B cell (primary cell): ENCODE results near the gene CD151.

Experiments used
- EZH2 ChIP-seq: IDR thresholded peaks from 2 replicates; pipeline ENCODE4 v1.6.1; 2012; ENCODE audit warnings: borderline replicate concordance, low read depth, mild to moderate bottlenecking, moderate library complexity, low read length; ENCODE audit not compliant: insufficient read depth, poor library complexity, severe bottlenecking
- TF ChIP-seq, protein P1 (sequence below): fragments of 200-600 bp; IDR thresholded peaks from one replicate; pipeline ENCODE4 v1.8.0; 2022; ENCODE audit warnings: antibody characterized with exemption, mild to moderate bottlenecking

DNA sequence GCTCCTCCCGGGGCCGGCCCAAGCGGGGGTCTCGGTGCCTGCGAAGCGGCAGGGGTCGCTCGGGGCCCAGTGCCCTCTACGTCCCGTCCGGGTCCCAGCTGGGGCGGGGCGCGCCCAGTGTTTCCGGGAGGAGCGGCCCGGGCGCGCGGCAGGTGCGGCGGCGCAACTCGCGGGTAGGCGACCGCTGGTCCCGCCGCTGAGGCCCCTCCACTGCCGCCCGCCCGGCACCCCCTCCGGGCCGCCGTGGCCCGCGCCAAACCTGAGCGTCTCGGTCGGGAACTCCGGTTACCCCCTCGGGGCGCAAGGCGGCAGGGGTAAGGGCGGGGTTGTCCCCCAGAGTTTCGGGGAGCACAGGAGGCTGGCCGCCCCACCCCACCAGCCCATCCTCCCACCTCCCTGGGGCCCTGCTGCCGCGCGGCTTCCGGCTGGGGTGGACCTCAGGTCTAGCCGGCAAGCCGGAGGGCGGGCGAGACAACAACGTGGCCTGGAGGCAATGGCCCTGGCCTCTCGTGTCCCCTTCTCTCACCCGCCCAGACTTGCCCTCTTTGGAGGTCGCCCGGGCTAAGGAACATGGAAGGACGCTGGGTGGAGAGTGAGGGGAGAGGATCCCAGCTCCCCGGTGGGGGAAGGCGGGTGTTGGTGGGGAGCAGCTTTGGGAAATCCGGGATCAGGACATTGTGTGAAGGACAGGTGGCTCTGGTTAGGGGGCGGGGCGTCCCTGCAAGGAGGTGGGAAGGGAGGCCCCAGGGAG lies 5.4 kb upstream of the CD151 start:
- TF ChIP-seq, protein P1, sequence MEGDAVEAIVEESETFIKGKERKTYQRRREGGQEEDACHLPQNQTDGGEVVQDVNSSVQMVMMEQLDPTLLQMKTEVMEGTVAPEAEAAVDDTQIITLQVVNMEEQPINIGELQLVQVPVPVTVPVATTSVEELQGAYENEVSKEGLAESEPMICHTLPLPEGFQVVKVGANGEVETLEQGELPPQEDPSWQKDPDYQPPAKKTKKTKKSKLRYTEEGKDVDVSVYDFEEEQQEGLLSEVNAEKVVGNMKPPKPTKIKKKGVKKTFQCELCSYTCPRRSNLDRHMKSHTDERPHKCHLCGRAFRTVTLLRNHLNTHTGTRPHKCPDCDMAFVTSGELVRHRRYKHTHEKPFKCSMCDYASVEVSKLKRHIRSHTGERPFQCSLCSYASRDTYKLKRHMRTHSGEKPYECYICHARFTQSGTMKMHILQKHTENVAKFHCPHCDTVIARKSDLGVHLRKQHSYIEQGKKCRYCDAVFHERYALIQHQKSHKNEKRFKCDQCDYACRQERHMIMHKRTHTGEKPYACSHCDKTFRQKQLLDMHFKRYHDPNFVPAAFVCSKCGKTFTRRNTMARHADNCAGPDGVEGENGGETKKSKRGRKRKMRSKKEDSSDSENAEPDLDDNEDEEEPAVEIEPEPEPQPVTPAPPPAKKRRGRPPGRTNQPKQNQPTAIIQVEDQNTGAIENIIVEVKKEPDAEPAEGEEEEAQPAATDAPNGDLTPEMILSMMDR = no peak
- TF ChIP-seq EZH2 = no peak
